B cell (primary cell): ENCODE data around the gene CASTOR2.
"Not testable (repeated sequence)": the region's sequence is repeated elsewhere in the genome, so short reads cannot be mapped to it uniquely, and the experiment has no call there.

Experiments
- CTCF ChIP-seq: fragments of 200-600 bp; IDR thresholded peaks from one replicate; pipeline ENCODE4 v1.8.0; 2022; ENCODE audit warnings: antibody characterized with exemption, mild to moderate bottlenecking
- EZH2 ChIP-seq: IDR thresholded peaks from 2 replicates; pipeline ENCODE4 v1.6.1; 2012; ENCODE audit warnings: borderline replicate concordance, low read depth, mild to moderate bottlenecking, moderate library complexity, low read length; ENCODE audit not compliant: insufficient read depth, poor library complexity, severe bottlenecking

- TF ChIP-seq CTCF, EZH2: not testable (repeated sequence)
These were observed 13.0 kb downstream of the CASTOR2 start for GRCh38 chr7:74977523-74977922.
